A673 (cell line): ENCODE data around the gene BEST1. TPM values are rescaled to one million over a fixed set of nuclear protein-coding genes. Genes with fewer than 3 reads are reported as not detected.
A peak's percentile ranks its signal among the peaks of the same experiment; 100 is the strongest.

Experiments
- BruUV-seq: library from RNA; stranded (reverse); fragments of 400-500 nt; replicated peaks from 2 replicates; lab custom pipeline; 2021; lab: Mats Ljungman, UMichigan
- CTCF ChIA-PET: fragments of 300-600 bp; sonication (Branson Sonifier 250); formaldehyde crosslinking; loops from one replicate; lab custom pipeline; 2022; ENCODE audit warnings: antibody characterized with exemption; lab: Charles Lee
- POLR2A ChIA-PET: fragments of 300-600 bp; sonication (Branson Sonifier 250); formaldehyde crosslinking; loops from one replicate; lab custom pipeline; 2022; ENCODE audit warnings: antibody characterized with exemption; ENCODE audit not compliant: low non-redundant PET; lab: Charles Lee
- DNase-seq: peaks from one replicate; pipeline ENCODE4 v3.0.0-alpha.2; 2015; ENCODE audit warnings: low spot score
- H3K27ac ChIP-seq: fragments of 200-600 bp; sonication (generic); 2 replicates; pipeline ENCODE4 v1.5.1; 2016; ENCODE audit warnings: mixed run types, low read depth, mild to moderate bottlenecking, mixed read lengths, antibody characterized with exemption, low read length; ENCODE audit not compliant: poor library complexity, severe bottlenecking
- H3K27me3 ChIP-seq: fragments of 200-600 bp; sonication (generic); replicated peaks from 2 replicates; pipeline ENCODE4 v1.6.1; 2017; ENCODE audit warnings: mixed run types, low read depth, mild to moderate bottlenecking, mixed read lengths, antibody characterized with exemption, low read length; ENCODE audit not compliant: insufficient read depth, poor library complexity
- H3K36me3 ChIP-seq: fragments of 200-600 bp; sonication (generic); 2 replicates; pipeline ENCODE4 v1.6.1; 2016; ENCODE audit warnings: mixed run types, mild to moderate bottlenecking, mixed read lengths, antibody characterized with exemption, low read length; ENCODE audit not compliant: insufficient read depth, poor library complexity, severe bottlenecking
- H3K4me1 ChIP-seq: fragments of 200-600 bp; sonication (generic); 2 replicates; pipeline ENCODE4 v1.6.1; 2017; ENCODE audit warnings: mixed run types, mild to moderate bottlenecking, mixed read lengths, antibody characterized with exemption, low read length; ENCODE audit not compliant: insufficient read depth, poor library complexity, severe bottlenecking
- H3K4me3 ChIP-seq: fragments of 200-600 bp; sonication (generic); 2 replicates; pipeline ENCODE4 v1.5.1; 2016; ENCODE audit warnings: low read depth, mixed run types, mild to moderate bottlenecking, mixed read lengths, low read length; ENCODE audit not compliant: poor library complexity, severe bottlenecking
- H3K9me3 ChIP-seq: fragments of 200-600 bp; sonication (generic); 2 replicates; pipeline ENCODE4 v1.6.1; 2016; ENCODE audit warnings: mixed run types, low read depth, mild to moderate bottlenecking, mixed read lengths, antibody characterized with exemption, low read length; ENCODE audit not compliant: poor library complexity, severe bottlenecking
- CTCF ChIP-seq: fragments of 300-800, 200-600 bp; sonication (generic); conservative IDR thresholded peaks from 2 replicates; pipeline ENCODE4 v1.5.1; 2017; ENCODE audit warnings: low read depth, mild to moderate bottlenecking, antibody characterized with exemption, low read length, moderate library complexity, mixed read lengths
- EZH2 ChIP-seq: fragments of 200-600 bp; sonication (generic); IDR thresholded peaks from 2 replicates; pipeline ENCODE4 v1.6.1; 2017; ENCODE audit warnings: borderline replicate concordance, low read depth, mild to moderate bottlenecking, mixed read lengths, antibody characterized with exemption, low read length; ENCODE audit not compliant: poor library complexity, severe bottlenecking
- intact Hi-C: fragments of 100-400 bp; cut with micrococcal nuclease; formaldehyde crosslinking; loops from one replicate; pipeline ENCODE4 v1.10.0; 2022; ENCODE audit not compliant: unreplicated experiment
- total RNA-seq: library from RNA; stranded (reverse); gene quantifications from 2 replicates; pipeline ENCODE4 v1.2.3, GENCODE V29; 2021

BEST1 gene
- total RNA-seq, 1 experiment from 2014 or later: 5.3 TPM

DNA sequence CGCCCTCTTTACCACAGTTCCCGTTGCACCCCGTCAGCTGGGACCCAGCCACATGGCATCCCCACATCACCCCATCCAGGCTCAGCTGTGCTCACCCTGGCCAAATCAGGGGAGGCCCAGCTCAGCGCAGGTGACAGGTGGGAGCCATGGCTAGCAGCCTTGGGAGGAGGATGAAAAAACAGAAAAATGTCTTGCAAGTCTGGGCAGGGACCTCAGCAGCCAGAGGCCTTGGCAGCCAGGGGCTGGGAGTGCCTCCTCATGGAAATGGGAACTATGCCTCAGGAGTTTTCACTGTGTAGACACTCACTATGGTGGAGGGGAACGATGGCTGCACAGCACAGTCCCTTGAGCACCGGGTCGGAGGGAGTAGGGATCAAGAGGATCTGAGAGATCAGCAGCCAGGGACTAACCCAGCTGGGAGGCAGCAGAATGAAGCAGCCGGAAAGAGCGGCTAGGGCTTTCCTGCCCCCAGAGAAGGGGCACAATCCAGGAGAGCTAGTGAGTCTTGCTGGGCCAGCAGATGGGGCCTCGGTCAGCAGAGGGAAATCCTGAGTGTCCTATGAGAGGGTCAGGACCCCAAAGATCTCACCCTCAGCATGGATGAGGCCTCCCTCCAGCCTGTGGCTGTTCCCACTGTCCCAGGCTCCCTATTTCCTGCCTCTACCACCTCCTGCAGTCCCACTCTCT lies 23.5 kb downstream of the BEST1 start:
- no TSS peak for BruUV-seq
- Histone ChIP-seq H3K4me1 (peaks cover 46% of the 10 kb centered on the region), H3K27ac (peak overlapping the region; percentile 90), H3K4me3 (no peak overlapping the region), H3K9me3 (no peaks in the 10 kb centered on the region), H3K36me3 (no peaks in the 10 kb centered on the region), H3K27me3 (no peaks in the 10 kb centered on the region)
- intact Hi-C loops: no loop called here
- no peak for TF ChIP-seq CTCF
- TF ChIP-seq EZH2: no peak
- ChIA-PET CTCF (no interaction called here), POLR2A (no interaction called here)
- DNase-seq: no peak

DNA sequence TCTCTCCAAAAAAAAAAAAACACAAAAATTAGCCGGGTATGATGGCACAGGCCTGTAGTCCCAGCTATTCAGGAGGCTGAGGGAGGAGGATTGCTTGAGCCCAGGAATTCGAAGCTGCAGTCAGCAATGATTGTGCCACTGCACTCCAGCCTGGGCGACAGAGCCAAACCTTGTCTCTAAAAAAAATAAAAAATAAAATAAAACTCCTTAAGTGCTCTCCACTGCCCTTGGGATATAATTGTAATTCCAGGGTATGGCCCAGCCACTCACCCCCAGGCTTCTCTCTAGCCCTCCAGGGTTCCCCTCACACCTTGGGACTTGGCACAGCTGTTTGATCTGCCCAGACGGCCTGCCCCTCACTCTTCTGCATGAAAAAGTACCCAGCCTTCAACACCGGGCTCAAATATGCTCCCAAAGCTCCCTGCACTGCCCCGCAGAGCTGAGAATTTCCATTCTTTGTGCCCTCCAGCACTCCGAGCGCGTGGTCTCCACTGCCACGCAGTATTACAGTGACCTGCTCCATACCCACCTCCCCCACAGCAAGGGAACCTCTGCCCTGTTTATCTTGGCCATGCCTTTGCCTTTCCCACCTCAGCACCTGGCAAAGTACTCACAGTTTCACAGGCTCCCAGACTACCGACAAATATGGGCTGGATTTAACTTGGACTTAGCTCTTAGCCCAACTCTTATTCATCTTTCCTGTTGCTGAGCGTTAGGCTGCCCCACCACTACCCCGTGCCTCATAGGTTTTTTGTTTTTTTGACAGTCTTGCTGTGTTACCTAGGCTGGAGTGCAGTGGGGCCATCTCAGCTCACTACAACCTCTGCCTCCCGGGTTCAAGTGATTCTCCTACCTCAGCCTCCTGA lies 24.8 kb downstream of the BEST1 start:
- H3K4me3 ChIP-seq: no peak overlapping the region
- intact Hi-C loops: no loop called here
- POLR2A ChIA-PET: no interaction called here
- no peaks in the 10 kb centered on the region for H3K9me3 ChIP-seq
- BruUV-seq: no TSS peak
- H3K27ac ChIP-seq: no peak overlapping the region
- H3K27me3 ChIP-seq: no peaks in the 10 kb centered on the region
- peaks cover 37% of the 10 kb centered on the region for H3K4me1 ChIP-seq
- CTCF ChIA-PET: no interaction called here
- no peak for DNase-seq
- no peaks in the 10 kb centered on the region for H3K36me3 ChIP-seq
- TF ChIP-seq EZH2: no peak
- no peak for TF ChIP-seq CTCF

DNA sequence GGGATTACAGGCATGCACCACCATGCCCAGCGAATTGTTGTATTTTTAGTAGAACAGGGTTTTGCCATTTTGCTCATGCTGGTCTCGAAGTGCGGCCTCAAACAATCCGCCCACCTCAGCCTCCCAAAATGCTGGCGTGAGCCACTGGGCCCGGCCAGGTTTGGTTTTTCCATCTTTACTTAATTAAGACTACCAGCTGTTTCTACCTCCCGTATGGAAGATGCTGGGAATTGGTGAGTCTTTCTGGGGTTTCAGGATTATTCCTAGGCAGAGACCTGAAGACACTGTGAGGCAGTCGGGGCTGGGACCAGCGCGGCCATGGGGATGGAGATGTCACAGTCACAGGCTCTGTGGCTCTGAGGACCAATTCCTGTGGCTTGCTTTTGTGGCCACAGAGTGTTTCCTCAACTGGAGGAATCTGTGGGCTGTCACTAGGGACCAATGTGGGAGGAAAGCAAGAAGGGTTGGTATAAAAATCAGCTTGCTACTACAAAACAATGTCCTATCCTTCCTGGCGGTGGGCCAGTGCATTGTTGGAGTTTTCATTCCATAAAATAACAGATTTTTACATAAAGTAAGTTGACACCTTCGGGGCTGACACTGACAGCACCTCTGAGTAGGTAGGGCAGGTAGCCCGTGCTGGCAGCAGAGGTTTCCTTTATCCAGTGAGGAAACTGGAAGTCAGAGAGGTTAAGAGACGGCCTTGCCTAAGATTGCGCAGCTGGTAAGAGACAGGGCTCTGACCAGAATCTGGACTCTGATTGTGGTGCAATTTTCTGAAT lies 25.7 kb downstream of the BEST1 start:
- no peak overlapping the region for H3K27ac ChIP-seq
- TF ChIP-seq CTCF: no peak
- no peak for TF ChIP-seq EZH2
- H3K36me3 ChIP-seq: no peaks in the 10 kb centered on the region
- no peak for DNase-seq
- intact Hi-C loops: no loop called here
- no peaks in the 10 kb centered on the region for H3K9me3 ChIP-seq
- POLR2A ChIA-PET: no interaction called here
- BruUV-seq: no TSS peak
- H3K4me1 ChIP-seq: peaks cover 32% of the 10 kb centered on the region
- H3K4me3 ChIP-seq: no peak overlapping the region
- CTCF ChIA-PET: no interaction called here
- no peaks in the 10 kb centered on the region for H3K27me3 ChIP-seq
